HG03280 (cell line): ENCODE results near the gene GRK3.

Experiments
- ATAC-seq: cut with Tn5 transposase; IDR thresholded peaks from one replicate; pipeline ENCODE4 v1.9.1; 2021; ENCODE audit warnings: mild to moderate bottlenecking, moderate library complexity; ENCODE audit not compliant: unreplicated experiment

The GRK3 gene

DNA sequence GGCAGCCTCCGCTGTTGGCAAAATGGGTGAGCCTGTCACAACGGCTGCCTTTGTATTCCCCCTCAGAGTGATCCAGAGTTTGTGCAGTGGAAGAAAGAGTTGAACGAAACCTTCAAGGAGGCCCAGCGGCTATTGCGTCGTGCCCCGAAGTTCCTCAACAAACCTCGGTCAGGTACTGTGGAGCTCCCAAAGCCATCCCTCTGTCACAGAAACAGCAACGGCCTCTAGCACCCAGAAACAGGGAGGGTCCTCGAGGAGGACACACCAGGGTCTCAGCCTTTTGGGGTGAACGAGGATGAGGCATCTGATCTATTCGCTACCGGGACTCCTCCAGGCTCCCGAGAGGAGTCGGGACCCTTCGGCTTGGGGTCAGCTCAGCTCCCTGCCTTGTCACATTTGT lies 157.7 kb downstream of the GRK3 start:
- no peak for ATAC-seq

DNA sequence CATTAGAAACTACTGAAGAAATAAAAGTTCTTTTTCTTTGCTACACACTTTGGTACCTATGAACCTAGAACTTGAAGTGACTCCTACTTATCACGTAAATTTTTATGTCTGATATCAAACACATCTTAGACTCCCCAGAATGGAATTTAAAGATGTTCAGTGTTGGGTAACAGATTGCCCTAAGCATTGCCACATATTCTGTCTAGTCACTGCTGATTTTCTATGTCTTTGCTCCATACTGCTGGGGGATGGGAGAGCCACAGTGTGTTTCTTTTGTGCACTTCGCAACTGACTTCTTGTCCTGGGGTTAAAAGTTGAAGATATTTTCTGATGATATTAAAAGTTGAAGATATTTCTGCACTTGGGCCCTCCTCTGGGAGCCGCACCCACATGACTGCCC lies 158.2 kb downstream of the GRK3 start:
- no peak for ATAC-seq

DNA sequence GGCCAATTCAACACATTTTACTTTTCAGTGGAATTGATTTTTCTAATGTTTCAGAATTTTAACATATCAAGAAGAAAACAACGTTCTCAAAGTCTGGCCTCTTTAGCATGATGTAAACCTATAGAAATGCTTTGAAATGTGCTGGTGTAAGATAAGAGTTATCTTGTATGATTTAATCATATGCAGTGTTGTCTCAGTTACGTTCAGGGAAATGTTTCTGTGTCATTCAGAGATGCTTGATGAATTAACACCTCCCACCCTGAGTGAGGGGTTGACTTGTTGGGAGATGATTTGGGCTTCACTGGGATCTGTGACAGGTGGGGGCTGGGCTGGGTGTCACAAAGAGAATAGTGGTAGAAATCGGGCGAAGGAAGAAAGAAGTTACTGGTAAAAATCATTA lies 161.8 kb downstream of the GRK3 start:
- no peak for ATAC-seq

DNA sequence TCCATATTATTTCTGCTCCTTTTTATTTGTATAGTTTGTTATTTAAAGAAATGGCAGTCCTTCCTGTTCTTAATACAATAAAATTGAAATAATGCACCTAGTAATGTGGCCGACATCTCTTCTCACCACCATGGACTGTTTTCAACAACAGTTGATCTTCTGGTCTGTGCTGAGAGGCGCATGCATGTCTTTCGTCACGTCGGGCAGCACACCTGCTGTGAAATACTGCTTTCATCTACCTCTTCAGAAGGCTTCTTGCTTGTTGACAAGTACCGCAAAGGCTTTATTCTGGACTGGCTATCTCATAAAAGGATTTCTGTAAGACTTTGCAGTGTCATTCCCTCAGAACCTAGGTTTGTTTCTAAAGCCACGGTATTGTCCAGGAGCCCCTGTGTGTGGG lies 163.6 kb downstream of the GRK3 start:
- ATAC-seq, result no peak

DNA sequence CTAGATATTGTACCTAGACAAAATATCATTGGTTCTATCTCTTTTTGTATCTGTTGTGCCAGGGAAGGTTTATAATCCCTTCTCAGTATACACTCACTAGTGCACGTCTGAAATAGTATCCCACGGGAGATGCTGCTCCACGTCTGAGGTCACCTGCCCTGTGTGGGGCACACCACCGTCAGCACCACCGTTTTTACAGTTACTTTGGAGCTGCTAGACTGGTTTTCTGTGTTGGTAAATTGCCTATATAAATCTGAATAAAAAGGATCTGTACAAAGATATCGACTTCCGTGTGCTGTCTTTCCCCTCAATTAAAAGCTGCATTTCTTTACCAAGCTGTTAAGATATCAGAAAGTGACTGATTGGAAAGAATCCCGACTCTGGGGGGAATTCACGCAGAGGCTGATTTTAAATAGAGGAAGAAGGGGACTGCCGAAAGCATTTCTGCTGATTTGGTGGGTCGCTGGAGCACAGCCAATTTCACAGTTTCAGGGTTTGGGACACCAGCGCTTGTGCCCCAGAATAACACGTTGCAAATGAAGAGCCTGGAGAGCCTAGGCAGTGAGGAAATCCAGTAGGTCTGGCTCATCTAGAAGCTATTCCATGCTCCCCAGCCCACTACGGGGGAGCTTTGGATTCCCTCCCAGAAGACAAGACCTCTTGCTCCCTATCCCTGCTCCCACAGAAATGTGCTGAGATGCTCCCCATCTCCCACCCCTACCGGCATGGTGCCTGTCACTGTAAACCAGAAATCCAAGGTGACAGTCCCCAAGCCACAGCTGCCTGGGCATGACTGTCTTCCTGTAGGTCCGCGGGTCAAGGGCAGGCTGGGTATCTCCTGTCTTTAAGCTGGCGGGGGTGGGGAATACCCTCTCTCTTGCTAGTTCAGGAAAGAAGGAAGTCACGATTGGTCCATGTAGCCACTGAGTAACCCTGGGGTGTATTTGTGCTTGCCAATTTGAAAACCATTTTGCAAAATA lies 164.8 kb downstream of the GRK3 start:
- no peak for ATAC-seq

DNA sequence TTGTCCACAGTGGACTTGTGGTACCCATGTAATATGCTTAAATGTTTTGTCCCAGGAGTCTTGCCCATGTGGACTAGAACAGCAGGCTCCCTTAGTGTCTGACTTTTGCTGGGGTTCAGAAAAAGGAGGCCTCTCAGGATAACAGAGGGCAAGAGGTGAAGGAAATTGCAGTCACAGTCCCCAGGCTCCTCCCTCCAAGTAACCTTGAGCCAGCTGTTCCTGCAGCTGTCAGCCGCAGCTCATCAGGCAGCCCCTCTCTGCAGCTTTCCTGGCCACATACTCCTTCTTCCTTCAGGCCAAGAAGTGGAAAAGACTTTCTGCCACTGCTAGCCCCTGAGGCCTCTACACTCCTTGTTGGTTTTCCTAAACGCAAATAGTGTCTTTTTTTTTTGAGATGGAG lies 171.2 kb downstream of the GRK3 start:
- no peak for ATAC-seq

DNA sequence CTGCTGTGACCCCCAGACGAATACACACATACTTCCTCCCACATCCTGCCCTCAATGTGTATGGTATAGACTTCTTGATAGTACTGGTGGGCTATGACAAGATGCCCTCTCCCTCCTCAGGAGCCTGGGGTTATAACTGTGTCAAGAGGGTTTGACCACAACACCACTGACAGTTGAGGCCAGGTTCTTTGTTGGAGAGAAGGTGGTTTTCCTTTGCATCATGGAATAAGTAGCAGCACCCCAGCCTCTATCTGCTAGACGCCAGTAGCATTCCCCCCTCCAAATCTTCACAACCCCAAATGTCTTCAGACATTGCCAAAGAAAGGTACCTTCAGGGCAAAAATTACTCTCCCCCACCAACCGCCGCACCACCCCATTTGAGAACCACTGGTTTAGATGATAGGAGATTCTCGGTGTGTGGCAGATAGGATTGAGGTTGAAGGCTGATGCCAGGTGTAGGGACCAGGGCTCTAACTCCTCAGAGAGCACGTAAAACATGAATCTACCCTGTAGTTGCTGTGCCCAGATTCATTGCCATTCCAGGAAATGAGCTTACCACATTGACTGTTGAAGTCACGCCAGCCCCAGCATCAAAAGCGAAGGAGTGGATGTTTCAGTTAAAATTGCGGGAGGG lies 172.0 kb downstream of the GRK3 start:
- ATAC-seq, result no peak

DNA sequence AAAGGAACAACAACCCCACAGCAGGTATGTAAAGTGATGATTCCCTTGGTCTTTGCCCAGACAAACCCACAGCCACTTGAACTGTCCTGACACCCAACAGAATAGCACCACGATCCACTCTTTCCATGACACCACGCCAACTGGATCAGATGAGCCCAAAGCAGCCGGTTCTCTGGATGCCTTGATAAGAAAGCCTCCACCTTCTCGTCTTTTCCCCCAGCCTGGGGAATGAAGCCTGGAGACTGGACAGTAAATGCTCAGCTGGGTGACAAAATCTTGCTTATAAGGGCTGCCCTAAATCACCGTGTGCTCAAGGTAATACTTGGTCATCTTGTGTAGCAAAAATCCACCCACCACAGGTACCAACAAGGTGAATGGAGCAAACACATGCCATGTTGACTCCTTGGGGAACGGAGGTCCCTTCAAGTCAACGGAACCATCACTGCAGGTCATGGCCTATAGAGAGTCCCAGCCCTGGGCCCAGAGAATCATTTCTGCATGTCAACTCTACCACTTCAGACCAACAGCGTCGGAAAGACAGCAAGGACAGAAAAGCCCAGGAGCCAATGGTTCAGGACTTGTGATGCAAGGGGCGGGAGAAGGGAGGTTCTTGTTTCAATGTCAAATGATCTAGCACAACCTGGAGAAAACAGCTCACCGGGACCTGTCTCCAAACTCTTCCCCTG lies 175.3 kb downstream of the GRK3 start:
- ATAC-seq, result no peak

DNA sequence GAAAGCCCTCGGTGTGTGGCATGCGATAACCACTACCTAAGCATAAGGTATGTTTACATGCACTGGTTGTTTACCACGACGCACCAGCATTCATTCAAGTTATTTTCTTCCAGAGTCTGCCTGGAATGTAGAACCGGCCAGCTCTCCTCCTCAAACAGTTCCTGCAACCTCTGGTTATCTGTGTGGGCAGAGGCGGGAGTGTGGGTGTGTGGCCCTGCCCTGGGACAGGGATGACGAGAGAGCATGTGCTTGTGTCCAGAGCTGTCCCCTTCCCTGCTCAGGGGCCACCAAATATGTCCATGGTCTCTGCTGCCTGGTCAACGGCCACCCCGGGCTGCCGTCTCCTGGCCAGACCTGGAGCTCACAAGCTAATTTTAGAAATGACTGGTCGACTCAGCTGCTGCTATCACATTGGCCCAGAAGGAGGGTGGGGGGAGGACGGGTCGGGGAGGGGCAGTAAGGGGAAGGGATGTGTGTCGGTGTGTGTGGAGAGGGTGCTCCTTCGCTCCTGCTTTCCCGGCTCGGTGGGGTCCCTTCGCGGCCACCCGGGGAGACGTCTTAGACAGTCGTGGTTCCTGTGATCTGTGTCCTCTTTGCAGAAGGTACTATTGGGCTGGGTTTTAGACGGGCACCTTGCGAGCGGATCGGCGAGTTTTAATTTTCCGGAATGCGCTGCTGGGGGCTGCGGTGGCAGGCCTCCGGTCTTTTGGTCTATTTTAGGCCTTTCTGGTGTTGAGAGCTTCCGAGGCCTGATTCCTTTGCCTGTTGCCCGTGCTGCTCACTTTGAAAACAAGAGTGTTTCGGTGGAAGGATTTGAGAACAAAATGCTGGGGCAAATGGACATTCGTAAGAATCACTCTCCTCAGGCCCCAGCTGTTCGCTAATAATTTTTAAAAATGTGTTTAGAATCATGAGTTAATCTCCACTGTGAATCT lies 177.5 kb downstream of the GRK3 start, which contains the start of gene MYO18B:
TSS of gene MYO18B (plus strand) at position 497 of the 935 bp plus-strand sequence. CDS start 18,905 bp downstream, outside the sequence.
- ATAC-seq, result no peak

DNA sequence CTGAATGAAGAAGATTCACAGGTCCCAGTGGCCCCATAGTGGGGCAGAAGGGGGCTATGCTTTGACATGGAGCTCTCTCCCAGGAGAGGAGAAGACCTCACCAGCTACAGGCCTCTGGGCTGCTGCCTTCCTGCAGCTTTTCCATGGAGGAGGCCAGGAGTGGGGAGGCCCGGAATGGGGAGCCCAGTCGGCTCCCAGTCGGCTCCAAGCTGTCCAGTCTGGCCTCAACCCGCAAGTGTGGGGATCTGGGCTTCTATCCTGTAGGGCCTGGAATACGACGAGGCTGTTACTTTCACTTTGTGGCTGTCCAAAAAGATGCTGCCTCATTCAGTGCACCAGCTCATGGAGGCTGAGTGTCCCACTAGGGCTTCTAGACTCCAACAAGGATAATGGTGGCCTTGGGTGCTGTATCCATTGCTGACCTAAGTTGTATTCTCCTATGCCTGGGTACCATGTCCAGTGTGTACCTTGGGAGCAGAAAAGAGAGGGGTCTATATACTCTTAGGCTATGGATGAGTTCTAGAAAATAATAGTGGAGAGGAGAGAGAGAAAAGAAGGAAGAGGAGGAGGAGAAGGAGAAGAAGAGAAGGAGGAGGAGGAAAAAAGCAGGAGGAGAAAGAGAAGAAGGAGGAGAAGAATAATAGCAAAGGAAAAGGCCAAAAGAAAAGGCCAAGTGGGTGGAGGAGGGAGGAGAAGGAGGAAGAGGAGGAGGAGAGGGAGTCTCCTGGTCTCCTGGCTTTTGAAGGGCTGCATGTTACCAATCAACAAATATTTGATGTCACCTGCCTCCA lies 178.6 kb downstream of the GRK3 start:
- no peak for ATAC-seq

DNA sequence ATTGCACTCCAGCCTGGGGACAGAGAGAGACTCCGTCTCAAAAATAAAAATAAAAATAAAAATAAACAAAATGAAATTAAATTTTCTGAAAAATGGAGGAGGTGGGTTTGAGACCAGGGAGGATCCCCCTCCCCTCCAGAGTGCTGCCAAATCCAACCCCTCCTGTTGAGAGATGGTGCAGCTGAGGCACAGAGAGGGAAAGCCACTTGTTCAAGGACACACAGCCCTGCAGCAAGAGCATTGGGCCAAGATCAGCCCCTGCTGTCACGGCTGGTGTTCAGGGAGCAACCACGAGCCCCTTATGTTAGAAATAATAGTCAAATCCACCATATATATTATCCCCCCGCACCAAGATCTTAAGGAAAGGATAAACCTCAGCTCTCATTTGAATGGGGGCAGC lies 180.2 kb downstream of the GRK3 start:
- no peak for ATAC-seq

DNA sequence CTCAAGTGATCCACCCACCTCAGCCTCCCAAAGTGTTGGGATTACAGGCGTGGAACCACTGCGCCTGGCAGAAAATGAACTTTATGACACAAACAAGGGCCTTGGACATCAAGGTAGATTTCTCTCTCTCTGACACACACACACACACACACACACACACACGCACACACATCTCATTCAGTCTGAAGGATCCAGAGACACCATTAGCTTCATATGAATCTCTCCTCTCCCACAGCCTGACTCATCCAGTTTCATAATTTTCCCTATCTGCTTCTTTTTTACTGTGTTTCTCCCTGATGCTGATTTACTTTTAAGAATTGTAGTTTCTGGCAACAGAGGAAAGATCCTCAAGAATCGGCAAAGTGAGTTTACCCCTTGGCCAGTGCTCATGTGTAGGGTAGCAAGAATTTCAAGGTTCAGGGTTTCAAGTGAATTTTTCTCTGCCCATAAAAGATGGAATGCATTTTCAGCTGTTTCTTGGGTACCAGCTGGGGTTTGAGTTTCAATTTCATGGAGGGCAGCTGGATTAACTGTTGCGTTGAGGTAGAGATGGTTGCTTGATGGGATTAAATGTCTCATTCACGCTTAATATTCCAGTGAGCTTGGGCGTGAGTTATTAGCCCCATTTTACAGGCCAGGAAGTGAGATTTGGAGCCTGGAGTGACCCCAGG lies 181.0 kb downstream of the GRK3 start:
- no peak for ATAC-seq

DNA sequence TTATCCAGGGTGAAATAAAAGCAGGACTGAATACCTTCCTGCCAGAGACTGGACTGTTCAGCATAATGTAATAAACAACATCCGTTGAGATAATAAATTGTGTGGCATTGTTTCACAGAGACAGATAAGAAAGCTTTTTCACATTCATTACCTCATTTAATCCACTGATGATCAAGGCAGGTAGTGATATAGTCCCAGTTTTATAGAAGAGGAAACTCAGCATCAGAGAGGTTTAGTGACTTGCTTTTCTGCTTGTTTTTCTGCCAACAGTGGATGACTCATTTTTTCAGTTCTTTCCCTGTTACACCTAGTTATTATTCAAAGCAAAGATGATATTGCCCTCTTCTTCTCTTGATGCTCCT lies 181.5 kb downstream of the GRK3 start:
- no peak for ATAC-seq

DNA sequence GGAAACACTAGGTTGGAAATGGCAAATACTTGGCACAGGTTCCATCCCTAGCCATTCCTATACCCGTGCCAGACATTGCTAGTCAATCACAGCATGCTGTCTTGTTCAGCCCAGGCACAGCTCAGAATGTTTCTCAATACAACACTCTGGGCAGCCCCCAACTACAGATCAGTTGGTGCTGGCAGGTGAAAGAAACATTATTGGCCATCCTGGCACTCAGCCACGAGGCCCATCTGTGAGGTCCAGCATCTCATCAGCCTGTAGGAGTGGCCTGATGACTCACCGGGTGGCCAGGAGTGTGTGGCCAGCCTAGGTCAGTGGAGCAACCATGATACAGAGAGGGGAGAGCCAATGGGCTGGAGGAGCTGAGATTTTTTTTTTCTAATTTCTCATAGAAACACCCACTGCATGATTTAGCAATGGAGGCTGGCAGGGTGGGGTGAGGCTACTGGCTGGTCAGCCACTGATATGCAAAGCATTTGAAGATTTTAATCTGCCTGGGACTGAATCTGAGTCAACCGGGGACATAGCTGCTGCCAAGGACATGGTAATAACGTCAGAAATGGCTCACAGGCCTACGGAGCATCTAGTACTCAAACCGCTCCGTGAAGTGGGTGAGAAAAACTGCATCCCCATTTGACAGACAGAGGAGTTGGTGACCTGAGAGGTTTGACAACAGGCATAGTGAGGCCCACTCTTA lies 182.9 kb downstream of the GRK3 start:
- ATAC-seq, result no peak

DNA sequence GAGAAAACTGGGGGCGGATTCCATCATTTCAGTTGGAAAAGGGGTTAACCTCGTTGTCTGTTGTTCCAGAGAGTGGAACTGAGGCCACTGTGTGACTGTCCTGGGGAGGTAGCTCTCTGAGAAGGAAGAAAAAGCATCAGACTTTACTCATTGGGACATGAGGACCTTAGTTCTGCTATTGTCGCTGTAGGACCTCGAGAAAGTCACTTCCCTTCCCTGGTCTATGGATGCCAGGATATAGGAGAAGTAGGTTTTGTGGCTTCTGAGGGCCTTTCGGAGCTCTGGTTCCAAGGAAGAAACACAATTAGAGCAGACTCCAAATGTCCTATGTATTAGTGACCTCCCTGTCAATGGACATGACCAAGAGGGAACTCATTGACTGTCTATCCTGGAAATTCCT lies 183.7 kb downstream of the GRK3 start:
- ATAC-seq, result no peak

DNA sequence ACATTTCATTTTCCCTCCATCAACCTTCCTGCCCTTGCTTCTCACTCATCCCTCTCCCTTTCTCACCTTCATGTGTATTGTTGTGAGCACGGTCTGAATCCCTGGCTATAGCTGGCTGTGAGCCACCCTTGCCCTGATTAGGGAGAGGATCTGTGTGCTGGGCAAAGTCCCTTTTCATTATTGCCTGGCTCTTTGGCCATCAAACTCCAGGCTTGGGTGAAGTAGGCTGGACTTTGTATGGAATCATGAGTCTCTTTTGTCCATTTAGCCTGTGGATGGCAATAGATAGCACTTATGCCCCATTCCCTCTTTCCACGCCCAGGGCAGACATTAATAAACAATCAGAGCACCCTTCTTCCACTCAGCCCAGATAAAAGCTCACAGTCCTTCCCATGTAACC lies 184.2 kb downstream of the GRK3 start:
- ATAC-seq, result no peak

DNA sequence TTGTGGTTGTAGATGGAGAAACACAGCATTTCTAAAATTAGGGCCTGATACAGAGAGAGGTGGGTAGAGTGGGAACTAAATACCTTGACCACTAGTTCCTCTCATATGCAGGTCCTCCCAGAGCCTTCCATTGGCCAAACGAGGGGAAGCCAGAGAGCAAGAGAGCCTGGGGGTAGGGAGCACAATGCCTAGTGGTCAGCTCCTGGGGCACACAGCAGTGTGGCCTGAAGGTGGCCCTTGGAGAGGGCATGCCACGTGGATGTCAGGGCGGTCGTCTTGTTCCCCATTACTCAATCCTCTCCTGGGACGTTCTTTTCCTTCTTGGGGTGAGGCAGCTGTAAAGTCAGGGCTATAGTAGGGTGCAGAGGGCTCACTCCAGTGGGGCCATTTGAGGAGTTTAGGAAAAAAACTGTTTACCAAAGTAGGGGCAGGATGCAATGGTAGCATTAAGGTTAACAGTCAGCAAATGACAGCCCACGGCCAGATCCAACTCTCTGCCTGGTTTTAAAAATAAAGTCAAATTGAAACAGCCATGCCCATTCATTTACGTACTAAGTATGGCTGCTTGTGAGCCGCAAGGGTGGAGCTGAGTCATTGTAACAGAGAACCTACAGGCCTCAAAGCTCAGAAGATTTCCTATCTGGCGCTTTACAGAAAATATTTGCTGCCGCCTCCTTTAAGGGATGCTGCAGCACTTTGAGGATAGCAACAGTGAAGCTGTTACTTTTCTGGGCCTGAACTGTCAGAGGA lies 185.1 kb downstream of the GRK3 start:
- no peak for ATAC-seq

DNA sequence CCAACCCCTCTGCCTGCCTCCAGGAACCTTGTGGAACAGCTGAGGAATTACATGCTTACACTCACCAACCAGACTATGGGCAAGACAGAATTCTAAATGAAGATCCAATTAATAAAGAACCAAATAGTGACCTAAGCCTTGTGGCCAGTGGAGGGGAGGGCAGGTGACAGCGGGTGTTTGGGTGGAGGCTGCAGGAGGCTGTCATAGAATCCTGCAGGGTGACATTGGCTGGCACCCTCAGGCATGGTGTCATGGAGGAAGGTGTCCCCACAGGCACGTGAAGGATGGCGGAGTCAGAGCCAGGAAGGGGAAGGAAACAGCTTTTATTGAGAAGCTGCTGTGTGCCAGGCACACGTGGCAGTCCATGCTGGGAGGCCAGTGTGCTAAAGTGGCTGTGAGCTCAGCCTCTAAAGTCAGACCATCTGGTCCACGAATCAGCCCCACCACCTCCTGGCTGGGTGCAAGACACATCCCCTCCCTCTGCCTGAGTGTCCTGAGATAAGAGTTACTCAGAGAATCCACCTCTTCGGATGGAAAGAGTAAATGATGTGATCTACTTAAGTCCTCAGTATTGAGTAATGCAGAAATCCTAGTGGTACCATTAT lies 186.2 kb downstream of the GRK3 start:
- ATAC-seq, result no peak
